Sigmoid colon (tissue), 4 donors: ENCODE data around the gene MBP.

Source experiments
- CTCF ChIP-seq, 4 experiments: fragments of 450-650 bp in 3 of 4; fragments of 200-600 bp in 1 of 4; IDR thresholded peaks; one replicate each; pipeline ENCODE4 v1.5.1; 2016 to 2019; ENCODE audit warnings: antibody characterized with exemption in 4 of 4, mild to moderate bottlenecking in 3 of 4, moderate library complexity in 2 of 4
- EP300 ChIP-seq, 4 donors: sonication (generic); formaldehyde crosslinking; IDR thresholded peaks; one replicate each; pipeline ENCODE4 v1.6.1; 2017; ENCODE audit warnings: antibody characterized with exemption in 4 of 4

DNA sequence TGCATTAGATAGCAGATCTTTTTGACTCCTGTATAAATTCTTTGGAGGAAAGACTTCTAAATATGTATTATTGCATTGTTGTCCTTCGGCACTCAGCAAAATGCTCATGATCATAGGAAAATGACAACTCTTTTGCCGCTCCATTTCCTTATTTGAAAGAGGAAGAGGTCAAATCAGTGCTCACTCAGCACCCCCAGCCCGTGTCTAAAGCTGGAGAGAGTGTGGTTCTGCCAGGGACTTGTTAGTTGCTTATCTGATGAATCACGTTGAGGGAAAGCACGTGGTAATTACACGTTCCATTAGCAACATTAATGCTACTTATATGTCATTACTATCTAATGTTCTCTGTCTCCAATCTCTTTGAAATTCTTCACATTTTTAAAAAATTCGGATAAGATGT is 46.0 kb upstream of the MBP start:
- TF ChIP-seq CTCF (IDR thresholded peaks at IDR 0.05) (no peak), EP300 (IDR thresholded peaks at IDR 0.05) (no peak)
